CD4-positive, alpha-beta T cell treated with Interleukin-10 for 1 hour (primary cell): ENCODE results near the gene NDUFB2.

Experiments used
- DNase-seq: peaks from one replicate; pipeline ENCODE4 v3.0.0-alpha.2; 2020

NDUFB2 gene

DNA sequence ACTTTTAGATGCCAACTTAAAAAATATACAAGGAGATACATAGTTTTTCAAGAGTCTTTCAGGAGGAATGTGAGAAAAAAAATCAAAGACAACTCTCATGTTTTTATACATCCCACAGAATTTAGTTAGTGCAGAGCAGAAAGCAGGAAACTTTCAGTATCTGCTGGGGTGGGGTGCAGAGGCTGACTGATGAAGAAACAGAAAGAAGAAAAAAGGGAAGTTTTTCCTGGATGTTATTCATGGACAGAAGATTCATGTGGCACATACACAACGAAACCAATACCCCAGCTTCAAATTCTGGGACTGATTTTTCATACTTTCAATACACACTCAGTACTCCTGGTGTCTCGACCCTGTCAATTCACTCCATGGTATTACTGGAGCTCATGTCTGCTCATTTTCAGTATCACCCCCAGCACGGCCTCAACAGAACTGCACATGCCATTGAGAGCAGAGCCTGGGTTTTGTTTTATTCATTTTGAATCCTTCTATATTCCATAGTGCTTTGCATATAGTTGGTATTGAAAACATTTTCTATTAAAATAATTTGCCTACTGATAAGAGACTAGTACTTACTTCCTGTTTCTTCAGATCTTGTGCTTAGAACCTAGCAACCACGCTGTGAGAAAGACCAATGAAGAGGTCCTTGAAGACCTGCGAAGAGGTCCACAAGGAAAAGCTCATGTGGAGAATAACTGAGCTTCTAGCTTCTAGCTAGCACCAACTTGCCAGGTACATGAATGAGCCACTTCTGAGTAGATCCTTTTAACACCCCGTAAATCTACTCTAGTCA, 49.0 kb downstream of the NDUFB2 start:
- DNase-seq: no peak

DNA sequence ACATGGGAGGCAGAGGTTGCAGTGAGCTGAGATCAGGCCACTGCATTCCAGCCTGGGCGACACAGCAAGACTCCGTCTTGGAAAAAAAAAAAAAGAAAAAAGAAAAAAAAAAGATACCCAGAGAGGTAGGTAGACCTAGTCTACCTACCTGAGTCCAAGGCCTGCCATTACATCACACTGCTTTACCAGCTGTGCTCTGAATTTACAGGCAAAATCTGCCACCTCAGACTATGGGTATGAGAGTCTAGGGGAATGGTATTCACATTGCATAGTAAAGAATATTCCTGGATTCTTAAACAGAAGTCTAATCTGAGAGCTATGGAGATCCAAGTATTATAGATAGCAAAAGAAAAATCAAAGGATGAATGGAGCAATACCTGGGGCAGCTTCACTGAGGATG, 50.2 kb downstream of the NDUFB2 start:
- DNase-seq: no peak

DNA sequence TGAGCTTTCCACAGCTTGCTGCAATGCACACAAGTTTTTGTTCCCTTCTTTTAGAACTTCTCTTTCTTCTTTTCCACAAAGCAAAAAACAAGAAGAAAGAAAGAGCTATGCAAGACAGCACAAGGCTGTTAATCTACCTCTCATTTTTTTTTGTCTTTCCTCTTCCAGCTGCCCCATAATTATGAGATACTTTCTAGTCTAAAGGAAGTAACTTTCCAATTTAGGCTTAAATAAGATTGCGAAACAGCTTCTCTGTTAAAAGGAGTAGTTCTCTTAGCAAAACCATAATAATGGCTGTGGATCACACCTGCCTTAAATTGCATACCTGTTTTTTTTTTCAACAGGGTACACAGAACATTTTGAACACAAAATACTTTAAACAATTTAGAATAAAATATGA, 56.0 kb downstream of the NDUFB2 start:
- DNase-seq: no peak

DNA sequence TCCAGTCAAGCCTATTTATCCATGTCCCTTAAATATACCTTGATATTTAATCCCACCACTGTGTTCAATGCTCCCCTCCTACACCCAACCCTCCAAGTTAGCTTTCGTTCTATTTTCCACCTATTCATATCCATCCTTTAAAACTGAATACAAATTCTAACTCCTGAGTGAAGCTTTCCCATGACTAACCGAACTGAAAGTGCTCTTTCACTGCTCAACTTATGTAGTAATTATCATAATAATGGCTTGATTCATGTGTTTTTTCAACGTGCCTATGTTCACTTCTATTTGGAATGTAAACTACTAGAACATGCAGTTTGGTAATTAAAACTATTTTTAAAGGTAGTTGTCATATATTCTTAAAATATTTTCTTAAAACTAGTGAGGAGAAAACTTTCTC, 58.0 kb downstream of the NDUFB2 start:
- DNase-seq: no peak
